CD14-positive monocyte (primary cell): Measurements from ENCODE around the gene PCCA. TPM values are rescaled to one million over a fixed set of nuclear protein-coding genes. Genes with fewer than 3 reads are reported as not detected.

Experiments used
- DNase-seq, 3 donors: peaks; one replicate each; pipeline ENCODE4 v3.0.0-alpha.2; 2011 to 2022
- H2AFZ ChIP-seq: 2 replicates; pipeline ENCODE4 v1.6.0; 2012; ENCODE audit warnings: mild to moderate bottlenecking, low read depth, low read length, inconsistent platforms; ENCODE audit not compliant: insufficient read depth, poor library complexity, severe bottlenecking
- H3K27ac ChIP-seq, 2 donors: 1 replicate in 1 of 2; 2 replicates in 1 of 2; pipeline ENCODE4 v1.5.1; 2012 to 2013; ENCODE audit warnings: low read length in 2 of 2, control low read depth in 1 of 2, inconsistent platforms in 1 of 2, low read depth in 1 of 2, mild to moderate bottlenecking in 1 of 2
- H3K27me3 ChIP-seq, 2 donors: one replicate each; pipeline versions ENCODE4 v1.6.0 to v1.6.1; 2011 to 2013; ENCODE audit warnings: low read length in 2 of 2; ENCODE audit not compliant: control insufficient read depth in 2 of 2, insufficient read depth in 2 of 2
- H3K36me3 ChIP-seq, 2 donors: replicated peaks in 1 of 2; 1 replicate in 1 of 2; 2 replicates in 1 of 2; pipeline versions ENCODE4 v1.5.1 to v1.6.1; 2012 to 2013; ENCODE audit warnings: low read length in 2 of 2, control low read depth in 1 of 2, inconsistent platforms in 1 of 2, mild to moderate bottlenecking in 1 of 2; ENCODE audit not compliant: insufficient read depth in 2 of 2, control insufficient read depth in 1 of 2
- H3K4me1 ChIP-seq, 2 donors: 1 replicate in 1 of 2; 2 replicates in 1 of 2; pipeline versions ENCODE4 v1.5.1 to v1.6.1; 2012 to 2013; ENCODE audit warnings: low read length in 2 of 2, control low read depth in 1 of 2, inconsistent platforms in 1 of 2, mild to moderate bottlenecking in 1 of 2, moderate library complexity in 1 of 2; ENCODE audit not compliant: insufficient read depth in 2 of 2, control insufficient read depth in 1 of 2
- H3K4me2 ChIP-seq: replicated peaks from 2 replicates; pipeline ENCODE3; 2012; ENCODE audit warnings: low read length, moderate library complexity, mild to moderate bottlenecking; ENCODE audit not compliant: poor library complexity, severe bottlenecking; ENCODE audit errors: extremely low read depth
- H3K4me3 ChIP-seq, 3 experiments: fragments of 200-600 bp in 1 of 3; sonication (generic) in 1 of 3; replicated peaks in 1 of 3; 1 replicate in 2 of 3; 2 replicates in 1 of 3; pipeline ENCODE4 v1.5.1; 2011 to 2013; ENCODE audit warnings: low read length in 3 of 3, mild to moderate bottlenecking in 3 of 3, control low read depth in 2 of 3, low read depth in 2 of 3, inconsistent platforms in 1 of 3, moderate library complexity in 1 of 3
- H3K79me2 ChIP-seq: 2 replicates; pipeline ENCODE4 v1.6.0; 2012; ENCODE audit warnings: mild to moderate bottlenecking, control low read depth, inconsistent platforms, low read length, moderate library complexity; ENCODE audit not compliant: insufficient read depth
- H3K9ac ChIP-seq: 2 replicates; pipeline ENCODE4 v1.6.0; 2017; ENCODE audit warnings: low read length, mild to moderate bottlenecking; ENCODE audit not compliant: insufficient read depth, poor library complexity, severe bottlenecking
- H3K9me3 ChIP-seq, 2 donors: replicated peaks in 1 of 2; 1 replicate in 1 of 2; 2 replicates in 1 of 2; pipeline versions ENCODE4 v1.5.1 to v1.6.1; 2012 to 2013; ENCODE audit warnings: low read length in 2 of 2, control low read depth in 1 of 2; ENCODE audit not compliant: control insufficient read depth in 1 of 2, insufficient read depth in 1 of 2
- H4K20me1 ChIP-seq: 2 replicates; pipeline ENCODE4 v1.6.0; 2012; ENCODE audit warnings: mild to moderate bottlenecking, low read length, control low read depth, moderate library complexity; ENCODE audit not compliant: insufficient read depth
- H3K27ac Mint-ChIP-seq, 7 donors: one replicate each; pipeline ENCODE4 v1.8.0; 2020; ENCODE audit warnings: mild to moderate bottlenecking in 7 of 7, mixed read lengths in 7 of 7, moderate library complexity in 6 of 7, inconsistent platforms in 2 of 7
- H3K27me3 Mint-ChIP-seq, 3 donors: one replicate each; pipeline ENCODE4 v1.8.0; 2021 to 2022; ENCODE audit warnings: low read depth in 3 of 3, mild to moderate bottlenecking in 3 of 3, mixed read lengths in 3 of 3, moderate library complexity in 3 of 3, inconsistent platforms in 1 of 3
- H3K36me3 Mint-ChIP-seq, 2 donors: one replicate each; pipeline ENCODE4 v1.8.0; 2020; ENCODE audit warnings: mixed read lengths in 2 of 2, inconsistent platforms in 1 of 2, mild to moderate bottlenecking in 1 of 2
- H3K4me1 Mint-ChIP-seq: one replicate; pipeline ENCODE4 v1.8.0; 2020; ENCODE audit warnings: mild to moderate bottlenecking, mixed read lengths
- H3K4me3 Mint-ChIP-seq, 2 donors: one replicate each; pipeline ENCODE4 v1.8.0; 2020; ENCODE audit warnings: mild to moderate bottlenecking in 2 of 2, mixed read lengths in 2 of 2, moderate library complexity in 1 of 2
- H3K9me3 Mint-ChIP-seq, 7 donors: one replicate each; pipeline ENCODE4 v1.8.0; 2020 to 2022; ENCODE audit warnings: mixed read lengths in 7 of 7, mild to moderate bottlenecking in 6 of 7, moderate library complexity in 6 of 7, inconsistent platforms in 2 of 7
- WGBS: methylation state at CpG from one replicate; pipeline ENCODE4 v1.1.5; 2013; ENCODE audit warnings: missing lambda C conversion rate; ENCODE audit not compliant: insufficient coverage; 5-methylcytosine and 5-hydroxymethylcytosine counted together
- intact Hi-C, 2 donors: fragments of 100-400 bp; cut with micrococcal nuclease; formaldehyde crosslinking; loops; one replicate each; pipeline versions ENCODE4 v1.15.0 to v1.15.1; 2023
- polyA plus RNA-seq, 3 donors: library from polyadenylated mRNA; depleted of rRNA in 1 of 3; unstranded in 2 of 3; stranded (reverse) in 1 of 3; fragments of 300-500 nt in 2 of 3; fragments of >200 nt in 1 of 3; fragmentation: Illumina TruSeq in 2 of 3; gene quantifications; 1 replicate in 2 of 3; 2 replicates in 1 of 3; pipeline ENCODE4 v1.2.3, GENCODE V29; 2012 to 2021
- TF ChIP-seq, protein P1 (sequence below): fragments of 200-600 bp; IDR thresholded peaks from one replicate; pipeline ENCODE4 v1.8.0; 2022; ENCODE audit warnings: antibody characterized with exemption, mild to moderate bottlenecking

PCCA gene
- polyA plus RNA-seq, 3 donors = 4.4 to 13.5 (median 11.9) TPM

DNA sequence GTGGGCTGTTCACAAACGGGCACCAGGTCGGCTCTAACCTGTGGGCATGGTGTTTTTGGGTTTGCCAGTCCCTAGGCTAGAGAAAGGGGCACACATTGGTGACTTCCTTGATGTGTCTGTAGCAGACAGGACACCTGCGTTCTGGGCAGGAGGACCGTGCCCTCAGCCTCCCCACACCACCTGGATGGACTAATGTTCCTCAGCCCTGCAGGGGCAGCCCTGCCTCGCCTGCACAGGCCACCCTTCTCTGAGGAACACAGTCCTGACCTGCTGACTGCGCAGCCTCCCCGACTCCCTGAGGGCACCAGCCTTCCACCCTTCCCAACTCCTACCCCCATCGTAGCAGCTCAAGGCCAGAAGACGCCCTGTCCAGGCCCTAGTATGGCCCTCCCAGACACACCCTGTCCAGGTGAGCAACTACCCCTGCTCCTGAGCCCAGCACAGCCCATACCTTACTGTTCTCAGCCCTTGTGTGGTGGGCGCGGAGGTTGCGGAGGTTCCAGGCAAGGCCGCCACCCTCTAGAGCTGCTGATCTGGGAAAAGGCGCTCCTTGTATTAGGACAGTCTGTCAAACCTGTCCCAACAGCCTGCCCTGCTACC lies 444.0 kb downstream of the PCCA start:
- Mint-ChIP-seq H3K27me3 (no peaks in the 10 kb centered on the region), H3K4me3 (no peak overlapping the region), H3K9me3 (peaks cover 0 to 6% (median 3%) of the 10 kb centered on the region in 7 donors), H3K4me1 (no peaks in the 10 kb centered on the region), H3K27ac (no peak overlapping the region), H3K36me3 (peaks cover 9 to 14% of the 10 kb centered on the region in 2 donors)
- no peak overlapping the region for H3K9ac ChIP-seq
- TF ChIP-seq, protein P1, sequence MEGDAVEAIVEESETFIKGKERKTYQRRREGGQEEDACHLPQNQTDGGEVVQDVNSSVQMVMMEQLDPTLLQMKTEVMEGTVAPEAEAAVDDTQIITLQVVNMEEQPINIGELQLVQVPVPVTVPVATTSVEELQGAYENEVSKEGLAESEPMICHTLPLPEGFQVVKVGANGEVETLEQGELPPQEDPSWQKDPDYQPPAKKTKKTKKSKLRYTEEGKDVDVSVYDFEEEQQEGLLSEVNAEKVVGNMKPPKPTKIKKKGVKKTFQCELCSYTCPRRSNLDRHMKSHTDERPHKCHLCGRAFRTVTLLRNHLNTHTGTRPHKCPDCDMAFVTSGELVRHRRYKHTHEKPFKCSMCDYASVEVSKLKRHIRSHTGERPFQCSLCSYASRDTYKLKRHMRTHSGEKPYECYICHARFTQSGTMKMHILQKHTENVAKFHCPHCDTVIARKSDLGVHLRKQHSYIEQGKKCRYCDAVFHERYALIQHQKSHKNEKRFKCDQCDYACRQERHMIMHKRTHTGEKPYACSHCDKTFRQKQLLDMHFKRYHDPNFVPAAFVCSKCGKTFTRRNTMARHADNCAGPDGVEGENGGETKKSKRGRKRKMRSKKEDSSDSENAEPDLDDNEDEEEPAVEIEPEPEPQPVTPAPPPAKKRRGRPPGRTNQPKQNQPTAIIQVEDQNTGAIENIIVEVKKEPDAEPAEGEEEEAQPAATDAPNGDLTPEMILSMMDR = no peak
- no peak overlapping the region for H3K4me3 ChIP-seq
- no peak for DNase-seq
- no peak overlapping the region for H3K4me2 ChIP-seq
- no peaks in the 10 kb centered on the region for H4K20me1 ChIP-seq
- H3K9me3 ChIP-seq = peaks cover 0 to 13% of the 10 kb centered on the region in 2 donors
- no peaks in the 10 kb centered on the region for H3K79me2 ChIP-seq
- intact Hi-C loops = no loop called here
- H3K36me3 ChIP-seq = no peaks in the 10 kb centered on the region
- 98% methylated on average over 14 of the region's 14 CpGs for WGBS
- no peak overlapping the region for H3K27ac ChIP-seq
- H3K27me3 ChIP-seq = no peaks in the 10 kb centered on the region
- no peak overlapping the region for H2AFZ ChIP-seq
- H3K4me1 ChIP-seq = no peaks in the 10 kb centered on the region

GRCh38 chr13:100533588-100534041 lies 444.7 kb downstream of the PCCA start:
- intact Hi-C loops = no loop called here
- Mint-ChIP-seq H3K4me1 (no peaks in the 10 kb centered on the region), H3K9me3 (peaks cover 0 to 6% (median 3%) of the 10 kb centered on the region in 7 donors), H3K27ac (no peak overlapping the region), H3K27me3 (no peaks in the 10 kb centered on the region), H3K36me3 (peaks cover 5 to 10% of the 10 kb centered on the region in 2 donors), H3K4me3 (no peak overlapping the region)
- Histone ChIP-seq H4K20me1 (no peaks in the 10 kb centered on the region), H3K4me1 (no peaks in the 10 kb centered on the region), H3K79me2 (no peaks in the 10 kb centered on the region), H3K27me3 (no peaks in the 10 kb centered on the region), H3K27ac (no peak overlapping the region), H2AFZ (no peak overlapping the region), H3K36me3 (no peaks in the 10 kb centered on the region), H3K9me3 (peaks cover 0 to 13% of the 10 kb centered on the region in 2 donors), H3K4me3 (no peak overlapping the region), H3K9ac (no peak overlapping the region), H3K4me2 (no peak overlapping the region)
- TF ChIP-seq, protein P1 = no peak
- no peak for DNase-seq
- WGBS = 92% methylated on average over 19 of the region's 19 CpGs
